HG03469 (cell line): ENCODE results near the gene LRGUK.
"Not testable (repeated sequence)": the region's sequence is repeated elsewhere in the genome, so short reads cannot be mapped to it uniquely, and the experiment has no call there.

Experiments
- ATAC-seq: cut with Tn5 transposase; IDR thresholded peaks from one replicate; pipeline ENCODE4 v1.9.1; 2021; ENCODE audit warnings: mild to moderate bottlenecking, moderate library complexity, moderate number of reproducible peaks; ENCODE audit not compliant: unreplicated experiment

LRGUK gene

GRCh38 chr7:134220236-134220635, 93.1 kb downstream of the LRGUK start:
- no peak for ATAC-seq

DNA sequence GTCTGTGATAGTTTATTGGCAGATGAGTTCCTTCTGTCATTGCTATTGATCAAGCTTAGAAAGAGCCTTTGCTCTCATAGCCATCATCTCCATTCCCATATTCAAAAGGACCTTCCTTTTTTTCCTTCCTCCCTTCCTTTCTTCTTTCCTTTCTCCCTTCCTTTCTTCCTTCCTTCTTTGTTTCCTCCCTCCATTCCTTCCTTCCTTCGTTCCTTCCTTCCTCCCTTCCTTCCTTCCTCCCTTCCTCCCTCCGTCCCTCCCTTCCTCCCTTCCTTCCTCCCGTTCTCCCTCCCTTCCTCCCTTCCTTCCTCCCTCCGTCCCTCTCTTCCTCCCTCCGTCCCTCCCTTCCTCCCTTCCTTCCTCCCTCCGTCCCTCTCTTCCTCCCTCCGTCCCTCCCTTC, 104.2 kb downstream of the LRGUK start:
- ATAC-seq = not testable (repeated sequence)

GRCh38 chr7:134234216-134234615, 107.1 kb downstream of the LRGUK start:
- ATAC-seq = no peak

DNA sequence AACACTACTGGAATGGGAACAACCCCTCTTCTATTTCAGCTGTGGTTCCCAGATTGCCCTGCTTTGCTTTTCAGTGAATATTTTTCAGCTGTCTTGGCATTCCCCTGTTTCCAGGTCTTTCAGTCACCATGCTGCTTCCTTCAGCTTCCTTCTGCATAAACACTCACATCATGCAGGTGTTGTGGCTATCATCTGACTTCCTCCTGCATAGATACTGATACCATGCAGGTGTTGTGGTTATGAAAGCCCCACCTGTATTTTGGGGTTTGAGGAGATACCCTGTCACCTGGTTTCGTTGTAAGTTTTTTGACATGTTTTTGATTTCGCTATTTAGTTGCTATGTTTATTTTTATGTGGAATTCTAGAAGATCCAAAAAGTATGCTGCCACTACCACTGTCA, 118.1 kb downstream of the LRGUK start:
- ATAC-seq = no peak

- no peak for ATAC-seq
Observed at GRCh38 chr7:134246347-134246746, 119.2 kb downstream of the LRGUK start.

GRCh38 chr7:134246761-134247160, 119.6 kb downstream of the LRGUK start:
- ATAC-seq = no peak

GRCh38 chr7:134248196-134248595, 121.1 kb downstream of the LRGUK start:
- no peak for ATAC-seq

GRCh38 chr7:134254311-134254710, 127.2 kb downstream of the LRGUK start:
- ATAC-seq = no peak

DNA sequence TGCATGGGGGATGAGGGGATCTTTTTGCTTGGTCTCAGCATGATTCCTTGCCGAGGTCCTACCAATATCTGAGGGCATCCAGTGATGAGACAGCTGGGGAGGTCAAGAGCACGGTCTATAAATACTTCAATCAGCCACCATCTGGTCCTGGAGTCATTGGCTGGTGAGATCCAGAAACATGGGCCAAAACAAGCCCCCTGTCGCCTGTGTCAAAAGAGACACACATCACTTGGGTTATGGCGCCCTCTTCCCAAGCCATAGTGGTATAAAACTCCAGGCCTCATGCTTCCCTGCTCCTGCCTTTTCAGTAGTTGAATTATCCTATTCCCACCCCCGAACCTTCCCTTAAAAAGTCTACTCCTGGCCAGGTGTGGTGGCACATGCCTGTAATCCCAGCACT, 128.7 kb downstream of the LRGUK start:
- ATAC-seq = no peak

DNA sequence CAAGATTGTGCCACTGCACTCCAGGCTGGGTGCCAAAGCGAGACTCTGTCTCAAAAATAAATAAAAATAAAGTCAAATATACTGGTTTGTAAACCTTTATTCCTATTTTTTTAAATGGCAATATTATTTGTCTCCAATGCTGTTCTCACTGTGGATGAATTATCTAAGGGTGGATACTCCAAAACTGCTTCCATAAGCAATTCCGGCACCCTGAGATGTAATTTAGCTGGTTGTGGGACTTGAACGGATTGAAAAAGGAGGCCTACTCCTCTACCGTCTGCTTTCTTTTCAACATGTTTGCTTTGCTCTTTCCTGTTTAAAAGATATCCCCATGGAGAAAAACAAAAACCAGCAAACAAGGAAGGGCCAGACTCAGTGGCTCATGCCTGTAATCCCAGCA, 135.2 kb downstream of the LRGUK start:
- no peak for ATAC-seq

GRCh38 chr7:134276951-134277350, 149.8 kb downstream of the LRGUK start:
- no peak for ATAC-seq

DNA sequence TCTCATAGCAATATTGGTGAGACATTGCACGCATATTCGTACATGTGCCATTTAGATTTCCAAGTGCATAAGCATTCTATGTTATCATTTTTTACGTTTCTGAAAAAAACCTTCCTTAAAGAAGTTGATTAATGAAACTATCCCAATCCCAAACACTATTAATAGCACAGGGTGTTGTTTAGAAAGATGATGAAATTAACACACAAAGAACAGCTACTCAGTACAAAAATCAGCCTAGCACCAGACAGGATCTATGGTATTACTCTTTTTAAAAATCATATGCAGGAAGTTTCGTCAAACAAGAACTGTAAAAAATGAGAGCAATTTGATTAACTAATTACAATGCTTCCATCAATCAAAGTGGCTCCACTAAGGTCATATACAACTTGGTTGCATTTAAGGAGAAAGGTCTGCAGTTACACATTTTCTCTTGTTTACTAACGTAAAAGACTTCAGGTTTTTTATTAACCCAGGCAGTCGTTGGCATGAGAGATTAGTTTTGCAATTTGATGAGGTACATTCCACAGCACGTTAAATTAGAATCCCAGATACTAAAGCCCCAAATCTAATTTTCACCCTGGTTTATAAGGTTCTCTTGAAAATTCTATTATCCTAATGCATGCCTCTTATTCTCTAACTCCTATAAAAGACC, 151.5 kb downstream of the LRGUK start:
- no peak for ATAC-seq

DNA sequence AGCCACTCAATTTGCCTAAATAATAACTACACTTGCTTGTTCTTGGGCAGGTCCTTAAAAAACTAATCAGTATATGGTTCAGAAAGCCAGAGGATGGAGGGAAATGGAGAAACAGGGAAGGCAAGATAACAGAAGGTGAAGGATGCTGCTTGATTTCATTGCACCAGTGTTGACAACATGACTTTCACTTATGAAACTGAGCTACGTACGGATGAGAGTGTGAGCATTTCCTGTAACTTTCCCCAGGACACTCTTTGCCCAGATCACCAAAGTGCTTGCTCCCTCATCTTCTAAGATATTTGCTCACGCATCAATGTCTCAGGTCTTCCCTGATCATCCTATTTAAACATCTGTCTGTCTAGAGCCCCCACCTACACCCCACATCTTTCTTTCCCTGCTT, 152.2 kb downstream of the LRGUK start:
- ATAC-seq = no peak

- no peak for ATAC-seq
Observed at GRCh38 chr7:134279898-134280297, 152.8 kb downstream of the LRGUK start.

DNA sequence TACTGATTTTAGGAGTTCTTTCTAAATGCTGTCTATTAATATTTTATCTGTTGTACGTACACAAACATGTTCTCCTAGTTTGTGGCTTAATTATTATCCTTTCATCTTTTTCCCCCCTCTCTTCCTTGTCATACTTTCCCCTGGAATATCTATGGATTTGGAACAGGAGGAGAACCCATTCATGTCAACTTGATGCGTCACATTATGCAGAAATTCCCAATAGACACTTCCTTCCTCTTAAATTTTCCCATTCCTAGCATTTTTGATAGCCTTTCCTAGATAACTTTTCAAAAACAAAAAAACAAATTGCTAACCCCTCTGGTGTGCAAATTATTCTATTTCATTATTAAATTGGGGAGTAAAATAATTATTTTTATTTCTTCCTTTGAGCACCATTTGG, 153.4 kb downstream of the LRGUK start:
- no peak for ATAC-seq

DNA sequence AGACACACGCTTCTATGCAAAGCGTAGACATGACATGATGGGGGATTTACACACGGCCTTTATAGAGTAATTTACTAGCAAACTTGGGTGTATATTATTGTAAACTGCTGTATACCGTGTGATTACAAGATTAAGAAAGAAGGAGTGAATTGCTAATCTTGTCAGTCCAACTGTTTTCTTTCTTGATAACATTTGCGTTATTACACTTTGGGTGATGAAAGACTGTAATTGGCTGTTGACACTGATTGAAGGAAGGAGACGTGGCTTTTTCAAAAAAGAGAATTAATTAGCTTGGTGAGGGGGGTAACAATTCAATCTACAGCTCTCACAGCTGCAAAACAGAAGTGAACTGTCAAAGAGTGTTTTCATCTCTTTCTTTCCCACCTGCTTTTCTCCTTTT, 156.9 kb downstream of the LRGUK start:
- no peak for ATAC-seq

GRCh38 chr7:134284952-134285351, 157.8 kb downstream of the LRGUK start:
- no peak for ATAC-seq

DNA sequence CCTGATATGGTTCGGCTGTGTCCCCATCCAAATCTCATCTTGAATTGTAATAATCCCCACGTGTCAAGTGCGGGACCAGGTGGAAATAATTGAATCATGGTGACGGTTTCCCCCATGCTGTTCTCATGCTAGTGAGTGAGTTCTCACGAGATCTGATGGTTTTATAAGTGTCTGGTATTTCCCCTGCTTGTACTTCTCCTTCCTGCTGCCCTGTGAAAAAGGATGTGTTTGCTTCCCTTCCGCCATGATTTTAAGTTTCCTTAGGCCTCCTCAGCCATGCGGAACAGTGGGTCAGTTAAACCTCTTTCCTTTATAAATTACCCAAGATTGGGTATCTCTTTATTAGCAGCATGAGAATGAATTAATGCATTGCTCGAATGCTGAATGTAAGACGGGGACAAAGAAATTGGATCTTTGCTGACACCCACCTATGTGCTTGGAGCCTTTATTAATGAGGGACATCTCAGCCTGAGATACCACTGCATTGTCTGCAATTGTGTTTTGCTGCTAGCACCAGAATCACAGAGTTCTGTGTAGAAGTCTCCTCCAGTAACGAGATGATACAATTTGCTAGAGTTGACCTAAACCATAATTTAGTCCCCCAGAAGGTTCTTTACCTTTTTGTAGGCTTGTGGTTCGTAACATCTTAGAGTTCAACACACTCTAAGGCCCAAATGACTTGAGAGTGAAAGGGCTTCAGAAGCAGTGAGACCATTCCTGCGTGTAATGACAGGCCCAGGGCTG, 160.9 kb downstream of the LRGUK start:
- no peak for ATAC-seq

DNA sequence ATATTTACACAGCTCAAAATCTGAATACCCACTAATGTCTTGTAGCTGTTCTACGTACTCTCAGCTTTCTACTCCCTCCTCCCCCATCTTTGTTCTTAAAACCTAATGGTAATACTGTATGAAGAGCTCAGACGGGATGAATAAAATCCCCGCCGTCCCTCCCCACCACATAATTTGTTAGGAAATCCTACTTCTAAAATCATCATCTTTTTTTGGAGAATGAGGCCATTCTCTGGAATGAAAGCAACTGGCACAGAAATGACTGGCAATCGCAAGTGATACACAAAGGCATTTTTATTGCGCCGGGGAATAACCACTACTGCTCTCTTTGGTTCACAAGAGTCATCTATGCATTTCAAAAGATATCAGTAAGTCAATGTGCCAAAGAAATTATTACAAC, 162.3 kb downstream of the LRGUK start:
- ATAC-seq = no peak

DNA sequence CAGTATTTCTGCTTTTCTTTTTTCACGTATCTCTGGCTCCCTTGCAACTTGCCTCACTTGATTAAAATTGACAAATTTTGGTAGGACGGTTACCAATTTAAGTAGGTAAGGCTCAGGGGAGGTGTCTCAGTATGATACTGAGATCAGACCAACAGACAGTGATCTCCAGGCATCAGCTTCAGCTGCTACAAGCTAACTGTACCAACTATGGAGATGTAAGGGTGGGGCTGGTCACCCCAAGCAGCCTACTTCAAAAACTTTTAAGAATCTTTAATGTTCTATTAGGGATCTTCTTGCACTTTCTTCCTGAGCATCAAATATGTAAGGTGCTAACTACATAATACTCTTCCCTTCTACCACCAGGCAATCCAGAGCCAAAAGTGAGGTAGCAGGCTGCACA, 162.7 kb downstream of the LRGUK start:
- ATAC-seq = no peak

- no peak for ATAC-seq
Observed at GRCh38 chr7:134290286-134290685, 163.1 kb downstream of the LRGUK start.

DNA sequence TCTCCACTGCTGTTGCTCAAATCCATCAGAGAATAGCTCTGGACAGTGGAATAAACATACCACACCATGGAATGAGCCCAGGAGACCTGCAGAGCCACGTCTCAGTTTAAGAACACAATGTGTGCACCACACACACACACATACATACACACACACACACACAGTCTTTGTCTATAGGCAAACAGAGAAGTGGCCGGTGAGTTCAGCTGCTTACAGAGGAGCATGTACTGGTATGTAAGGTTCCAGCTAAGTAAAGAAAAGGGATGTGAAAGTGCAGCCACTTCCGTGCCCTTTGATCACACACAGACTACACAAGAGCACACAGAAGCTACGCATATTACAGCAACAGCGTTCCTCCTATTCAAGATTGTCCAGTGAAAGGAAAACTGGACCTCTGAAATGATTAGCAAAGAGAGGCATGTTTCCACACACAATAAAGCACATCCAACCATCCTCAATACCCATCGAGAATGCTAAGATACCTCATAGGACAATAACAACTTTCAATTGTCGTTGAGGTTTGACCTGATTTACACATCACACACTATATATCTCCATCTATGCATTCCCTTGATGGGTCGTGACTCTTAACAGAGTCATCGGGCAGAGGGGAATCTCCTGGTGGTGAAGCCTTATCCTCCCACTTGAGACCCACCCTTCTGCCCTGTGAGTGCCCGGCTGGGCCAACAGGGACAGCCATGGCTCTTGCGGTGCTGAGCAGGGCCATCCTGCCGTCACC, 166.0 kb downstream of the LRGUK start:
- peak; percentile 100 for ATAC-seq
